22Rv1 (cell line): ENCODE results near the gene CEP57L1.
"Not testable (repeated sequence)": the region's sequence is repeated elsewhere in the genome, so short reads cannot be mapped to it uniquely, and the experiment has no call there.

Experiments used
- H3K27ac ChIP-seq: fragments of 450-650 bp; 2 replicates; pipeline ENCODE4 v1.5.1; 2017
- CTCF ChIP-seq: fragments of 450-650 bp; IDR thresholded peaks from 2 replicates; pipeline ENCODE4 v1.5.1; 2017; ENCODE audit warnings: mild to moderate bottlenecking
- ZFX ChIP-seq: fragments of 450-650 bp; IDR thresholded peaks from 2 replicates; pipeline ENCODE4 v1.6.1; 2017; ENCODE audit warnings: antibody characterized with exemption, borderline replicate concordance

CEP57L1 gene

GRCh38 chr6:109082188-109082577 is 13.1 kb upstream of the CEP57L1 start:
- H3K27ac ChIP-seq: no peak overlapping the region
- TF ChIP-seq ZFX (no peak), CTCF (no peak)

GRCh38 chr6:109083657-109084056 is 11.7 kb upstream of the CEP57L1 start:
- TF ChIP-seq CTCF (no peak), ZFX (no peak)
- H3K27ac ChIP-seq: no peak overlapping the region

- not testable (repeated sequence) for H3K27ac ChIP-seq
These were observed 11.2 kb upstream of the CEP57L1 start for GRCh38 chr6:109084146-109084545.

GRCh38 chr6:109087661-109088264 is 7.5 kb upstream of the CEP57L1 start:
- TF ChIP-seq CTCF (no peak), ZFX (no peak)
- H3K27ac ChIP-seq: no peak overlapping the region

- TF ChIP-seq CTCF (no peak), ZFX (no peak)
These were observed 6.3 kb upstream of the CEP57L1 start for GRCh38 chr6:109088995-109089394.

GRCh38 chr6:109091314-109092024 is 3.8 kb upstream of the CEP57L1 start:
- TF ChIP-seq ZFX (no peak), CTCF (no peak)
- no peak overlapping the region for H3K27ac ChIP-seq

More at GRCh38 chr6:109088995-109089394, 6.3 kb upstream of the CEP57L1 start:
- no peak overlapping the region for H3K27ac ChIP-seq

- no peak overlapping the region for H3K27ac ChIP-seq
- TF ChIP-seq ZFX: no peak
- no peak for TF ChIP-seq CTCF
These were observed 3.2 kb upstream of the CEP57L1 start for GRCh38 chr6:109092074-109092473.
